DOHH2 (cell line): ENCODE data around the gene ZNFX1.

Experiments used
- H3F3A ChIP-seq: fragments of 200-600 bp; sonication (generic), shearing (Covaris generic); 2 replicates; pipeline ENCODE4 v1.6.0; 2016; ENCODE audit warnings: antibody characterized with exemption, mild to moderate bottlenecking; ENCODE audit not compliant: control insufficient read depth, insufficient read depth
- H3K27ac ChIP-seq: fragments of 200-600 bp; sonication (generic); 2 replicates; pipeline ENCODE4 v1.5.1; 2014; ENCODE audit warnings: low read depth, mild to moderate bottlenecking, low read length, moderate library complexity
- H3K27me3 ChIP-seq: fragments of 200-600 bp; sonication (generic); 2 replicates; pipeline ENCODE4 v1.6.1; 2014; ENCODE audit warnings: mild to moderate bottlenecking, low read length, mixed read lengths; ENCODE audit not compliant: control insufficient read depth
- H3K36me3 ChIP-seq: fragments of 200-600 bp; sonication (generic); 2 replicates; pipeline ENCODE4 v1.6.1; 2014; ENCODE audit warnings: mild to moderate bottlenecking, low read length, moderate library complexity, mixed read lengths; ENCODE audit not compliant: control insufficient read depth
- H3K4me1 ChIP-seq: fragments of 200-600 bp; sonication (generic); 2 replicates; pipeline ENCODE4 v1.6.1; 2014; ENCODE audit warnings: mild to moderate bottlenecking, low read length, mixed read lengths; ENCODE audit not compliant: control insufficient read depth
- H3K4me2 ChIP-seq: fragments of 200-600 bp; sonication (generic); 2 replicates; pipeline ENCODE4 v1.6.0; 2014; ENCODE audit warnings: mild to moderate bottlenecking, low read length, moderate library complexity
- H3K4me3 ChIP-seq: fragments of 200-600 bp; sonication (generic); 2 replicates; pipeline ENCODE4 v1.5.1; 2014; ENCODE audit warnings: mild to moderate bottlenecking, low read length, mixed read lengths
- H3K79me2 ChIP-seq: fragments of 200-600 bp; sonication (generic); 2 replicates; pipeline ENCODE4 v1.6.1; 2014; ENCODE audit warnings: mild to moderate bottlenecking, low read length, mixed read lengths; ENCODE audit not compliant: control insufficient read depth
- H3K9me2 ChIP-seq: fragments of 200-600 bp; sonication (generic); replicated peaks from 2 replicates; pipeline ENCODE4 v1.6.1; 2014; ENCODE audit warnings: mild to moderate bottlenecking, low read length, mixed read lengths; ENCODE audit not compliant: control insufficient read depth
- H3K9me3 ChIP-seq: fragments of 200-600 bp; sonication (generic); 2 replicates; pipeline ENCODE4 v1.6.1; 2014; ENCODE audit warnings: antibody characterized with exemption, low read length, mixed read lengths; ENCODE audit not compliant: control insufficient read depth, insufficient read depth
- H4K20me1 ChIP-seq: fragments of 200-600 bp; sonication (generic); 2 replicates; pipeline ENCODE4 v1.6.0; 2014; ENCODE audit warnings: low read depth, mild to moderate bottlenecking, antibody characterized with exemption, low read length, moderate library complexity; ENCODE audit not compliant: control insufficient read depth, insufficient read depth
- CTCF ChIP-seq: fragments of 200-600 bp; sonication (generic); IDR thresholded peaks from one replicate; pipeline ENCODE4 v1.5.1; 2014; ENCODE audit warnings: antibody characterized with exemption, mild to moderate bottlenecking, low read depth, low read length; ENCODE audit not compliant: poor library complexity, severe bottlenecking
- EZH2phosphoT487 ChIP-seq: fragments of 200-600 bp; sonication (generic); IDR thresholded peaks from 2 replicates; pipeline ENCODE4 v1.6.1; 2017; ENCODE audit warnings: borderline replicate concordance, mild to moderate bottlenecking, antibody characterized with exemption, low read length, moderate library complexity, mixed read lengths

The ZNFX1 gene

GRCh38 chr20:49230021-49230420, 47.8 kb downstream of the ZNFX1 start:
- H3K9me3 ChIP-seq, result no peaks in the 10 kb centered on the region
- no peaks in the 10 kb centered on the region for H4K20me1 ChIP-seq
- H3K4me1 ChIP-seq, result peaks cover 8% of the 10 kb centered on the region; the same call in 1 of the 2 replicates
- H3K27me3 ChIP-seq, result no peaks in the 10 kb centered on the region
- no peak overlapping the region for H3K27ac ChIP-seq
- no peak for TF ChIP-seq CTCF
- no peak for TF ChIP-seq EZH2phosphoT487
- H3K36me3 ChIP-seq, result peaks cover 70% of the 10 kb centered on the region
- no peak overlapping the region for H3K4me2 ChIP-seq
- H3K9me2 ChIP-seq, result no peaks in the 10 kb centered on the region
- no peak overlapping the region for H3K4me3 ChIP-seq
- H3K79me2 ChIP-seq, result no peaks in the 10 kb centered on the region
- H3F3A ChIP-seq, result no peaks in the 10 kb centered on the region

- H3K9me3 ChIP-seq, result no peaks in the 10 kb centered on the region
- no peaks in the 10 kb centered on the region for H3K79me2 ChIP-seq
- H3K4me1 ChIP-seq, result peaks cover 8% of the 10 kb centered on the region; the same call in 1 of the 2 replicates
- no peaks in the 10 kb centered on the region for H3F3A ChIP-seq
- no peaks in the 10 kb centered on the region for H4K20me1 ChIP-seq
- H3K27ac ChIP-seq, result no peak overlapping the region
- TF ChIP-seq EZH2phosphoT487 (no peak), CTCF (no peak)
- no peak overlapping the region for H3K4me3 ChIP-seq
- H3K9me2 ChIP-seq, result no peaks in the 10 kb centered on the region
- no peaks in the 10 kb centered on the region for H3K27me3 ChIP-seq
- H3K4me2 ChIP-seq, result no peak overlapping the region
- H3K36me3 ChIP-seq, result peaks cover 70% of the 10 kb centered on the region
Observed at GRCh38 chr20:49229381-49229780, 48.5 kb downstream of the ZNFX1 start.

- TF ChIP-seq EZH2phosphoT487, result no peak
- Histone ChIP-seq H3K4me3 (no peak overlapping the region), H3F3A (no peaks in the 10 kb centered on the region), H3K4me2 (no peak overlapping the region), H3K4me1 (peaks cover 8% of the 10 kb centered on the region; the same call in 1 of the 2 replicates), H3K27me3 (no peaks in the 10 kb centered on the region), H3K79me2 (no peaks in the 10 kb centered on the region), H4K20me1 (no peaks in the 10 kb centered on the region), H3K9me2 (no peaks in the 10 kb centered on the region), H3K36me3 (peaks cover 68% of the 10 kb centered on the region), H3K9me3 (no peaks in the 10 kb centered on the region), H3K27ac (no peak overlapping the region)
Observed at GRCh38 chr20:49228676-49229075, 49.2 kb downstream of the ZNFX1 start.

- peaks cover 72% of the 10 kb centered on the region for H3K36me3 ChIP-seq
- H4K20me1 ChIP-seq, result no peaks in the 10 kb centered on the region
Observed at GRCh38 chr20:49225896-49226295, 52.0 kb downstream of the ZNFX1 start.

More at GRCh38 chr20:49225896-49226295, 52.0 kb downstream of the ZNFX1 start:
- H3K27ac ChIP-seq, result no peak overlapping the region
- H3K27me3 ChIP-seq, result no peaks in the 10 kb centered on the region
- peaks cover 11% of the 10 kb centered on the region for H3K79me2 ChIP-seq
- no peaks in the 10 kb centered on the region for H3K9me2 ChIP-seq
- H3K9me3 ChIP-seq, result no peaks in the 10 kb centered on the region
- H3K4me2 ChIP-seq, result no peak overlapping the region
- H3K4me1 ChIP-seq, result peaks cover 8% of the 10 kb centered on the region; the same call in 1 of the 2 replicates
- TF ChIP-seq EZH2phosphoT487 (no peak), CTCF (no peak)
- no peak overlapping the region for H3K4me3 ChIP-seq
- no peaks in the 10 kb centered on the region for H3F3A ChIP-seq
